ENCODE measurements around the gene BANF2. TPM values are rescaled to one million over a fixed set of nuclear protein-coding genes. Genes with fewer than 3 reads are reported as not detected.

The BANF2 gene
- total and polyA plus RNA-seq, 2 of the 8 experiments (the other 6 are each of a cell fraction or from before 2014, with no cell fraction given), result not detected

DNA sequence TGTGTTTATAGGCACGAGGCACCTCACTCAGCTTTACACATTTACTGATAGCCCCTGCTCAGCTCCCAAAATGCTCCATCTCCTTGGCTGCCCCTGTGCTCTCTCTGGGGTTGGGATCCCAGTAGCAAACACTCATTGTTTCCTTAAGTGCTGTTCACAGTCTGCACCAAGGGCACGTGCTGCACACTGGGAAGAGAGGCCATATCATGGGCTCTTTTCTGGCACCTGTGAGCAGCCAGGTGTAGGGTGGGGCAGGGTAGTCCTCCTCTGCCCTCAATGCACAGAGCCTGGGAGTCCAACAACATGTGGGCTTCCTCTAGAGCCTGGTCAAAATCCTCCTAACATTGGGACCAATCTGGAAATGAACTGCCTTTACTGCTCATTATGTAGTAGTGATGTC is 67.9 kb downstream of the BANF2 start:
- Histone ChIP-seq H4K20me1 (replicated peaks in 1 of 2; ENCODE audit: control insufficient read depth in 1 of 2, insufficient read depth in 2 of 2, low read length in 2 of 2) (no peaks in the 10 kb centered on the region), H2BK5ac (ENCODE audit: low read depth, low read length) (no peak overlapping the region), H3K27ac (ENCODE audit: low read depth, low read length) (no peak overlapping the region), H4K8ac (ENCODE audit: extremely low read depth, insufficient read depth, low read length) (no peak overlapping the region), H3K4me2 (ENCODE audit: insufficient read depth in 1 of 2, low read depth in 2 of 2, low read length in 2 of 2) (no peak overlapping the region), H3K79me1 (ENCODE audit: low read depth, low read length) (no peaks in the 10 kb centered on the region; the same call in 1 of the 2 replicates), H4K5ac (ENCODE audit: insufficient read length, low read depth, low read length) (no peak overlapping the region), H3K4me3 (ENCODE audit: extremely low read depth in 1 of 4, insufficient read depth in 2 of 4, low read depth in 3 of 4, low read length in 4 of 4) (no peak overlapping the region), H2AFZ (ENCODE audit: low read length) (0 out of 2 replicates have a peak overlapping the region, but pooled peaks have one; percentile 45), H2BK20ac (ENCODE audit: low read length) (peak overlapping the region; percentile 86; the same call in 1 of the 2 replicates), H3K27me3 (replicated peaks in 1 of 4; ENCODE audit: control insufficient read depth in 3 of 4, extremely low read depth in 1 of 4, insufficient read depth in 3 of 4, low read length in 3 of 4) (no peaks in the 10 kb centered on the region), H4K91ac (replicated peaks; ENCODE audit: insufficient read length, low read length) (no peak overlapping the region), H2BK12ac (ENCODE audit: low read depth, low read length) (peak overlapping the region; percentile 33; the same call in 1 of the 2 replicates), H3K9ac (replicated peaks in 1 of 4; ENCODE audit: extremely low read depth in 1 of 4, low read depth in 3 of 4, low read length in 3 of 4) (no peak overlapping the region), H3K23me2 (ENCODE audit: low read depth, low read length) (no peaks in the 10 kb centered on the region), H2AK5ac (ENCODE audit: low read depth, low read length) (no peak overlapping the region), H3K79me2 (ENCODE audit: control insufficient read depth in 1 of 2, insufficient read depth in 2 of 2, low read length in 2 of 2) (no peaks in the 10 kb centered on the region), H3K4ac (replicated peaks; ENCODE audit: insufficient read length, low read depth, low read length) (no peak overlapping the region), H3K56ac (replicated peaks; ENCODE audit: insufficient read length, low read depth, low read length) (no peak overlapping the region), H3K14ac (ENCODE audit: insufficient read length) (no peak overlapping the region), H2BK15ac (ENCODE audit: low read length) (no peak overlapping the region), H3K18ac (ENCODE audit: extremely low read depth, low read length) (no peak overlapping the region), H3K4me1 (replicated peaks in 1 of 4; ENCODE audit: control insufficient read depth in 3 of 4, insufficient read depth in 4 of 4, low read length in 3 of 4) (peaks cover 0 to 6% (median 4%) of the 10 kb centered on the region in 4 experiments; a peak in 5 of 7 replicates), H3K9me3 (ENCODE audit: insufficient read depth in 2 of 2, low read depth in 1 of 2, low read length in 1 of 2) (no peaks in the 10 kb centered on the region), H3K23ac (ENCODE audit: insufficient read length) (no peak overlapping the region), H2BK120ac (replicated peaks; ENCODE audit: low read depth, low read length) (no peak overlapping the region), H3K36me3 (ENCODE audit: control insufficient read depth in 2 of 4, insufficient read depth in 4 of 4, low read length in 3 of 4) (no peaks in the 10 kb centered on the region)
- CTCF ChIA-PET (ENCODE audit: partially characterized antibody), result no interaction called here
- WGBS, 2 experiments (ENCODE audit: extremely low coverage in 1 of 2, insufficient coverage in 1 of 2, insufficient read length in 1 of 2, insufficient replicate concordance in 2 of 2, low coverage in 1 of 2, low lambda C conversion rate in 2 of 2, missing lambda C conversion rate in 1 of 2), result 89% methylated on average over 2 of the region's 2 CpGs; no CpG with 5 or more reads in 1 of the 2 experiments
- FAIRE-seq (no peak), DNase-seq (ENCODE audit: low read depth in 1 of 2, low spot score in 2 of 2) (no peak)
- POLR2A ChIA-PET (ENCODE audit: partially characterized antibody), result interaction anchor here (1.3 kb wide), 1 partner anchor 86 kb away, joined by 4 read pairs; the partner anchor contains the start of gene RRBP1
- TF ChIP-seq POLR2AphosphoS5 (IDR thresholded peaks at IDR 0.05; ENCODE audit: low read depth, low read length), result no peak
- TF ChIP-seq HDAC2 (IDR thresholded peaks at IDR 0.05; ENCODE audit: borderline replicate concordance in 1 of 2, low read depth in 2 of 2, low read length in 2 of 2), result no peak
- TF ChIP-seq EZH2 (IDR thresholded peaks at IDR 0.05; ENCODE audit: low read depth, low read length, severe bottlenecking), result no peak
- TF ChIP-seq MAFK (IDR thresholded peaks at IDR 0.05; ENCODE audit: low read depth, low read length), result no peak
- no peak for TF ChIP-seq BRCA1 (IDR thresholded peaks at IDR 0.05; ENCODE audit: low read depth, low read length)
- no peak for TF ChIP-seq SIN3A (conservative IDR thresholded peaks at IDR 0.05 in 1 of 2, IDR thresholded peaks at IDR 0.05 in 1 of 2; ENCODE audit: low read depth in 1 of 2, low read length in 2 of 2)
- TF ChIP-seq SIX5 (IDR thresholded peaks at IDR 0.05; ENCODE audit: low read depth, low read length), result no peak
- TF ChIP-seq RFX5 (IDR thresholded peaks at IDR 0.05; ENCODE audit: borderline replicate concordance, low read depth, low read length), result no peak
- TF ChIP-seq TAF1 (IDR thresholded peaks at IDR 0.05; ENCODE audit: low read depth, low read length), result no peak
- no peak for TF ChIP-seq TCF12 (IDR thresholded peaks at IDR 0.05; ENCODE audit: low read depth, low read length)
- no peak for TF ChIP-seq CHD1 (IDR thresholded peaks at IDR 0.05; ENCODE audit: low read depth, low read length)
- TF ChIP-seq, protein P1, sequence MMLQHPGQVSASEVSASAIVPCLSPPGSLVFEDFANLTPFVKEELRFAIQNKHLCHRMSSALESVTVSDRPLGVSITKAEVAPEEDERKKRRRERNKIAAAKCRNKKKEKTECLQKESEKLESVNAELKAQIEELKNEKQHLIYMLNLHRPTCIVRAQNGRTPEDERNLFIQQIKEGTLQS (IDR thresholded peaks at IDR 0.05; ENCODE audit: insufficient read depth, low read depth, low read length), result no peak
